Measurements from ENCODE around the gene PCDHA9. TPM values are rescaled to one million over a fixed set of nuclear protein-coding genes. Genes with fewer than 3 reads are reported as not detected.
"Not testable (repeated sequence)": the region's sequence is repeated elsewhere in the genome, so short reads cannot be mapped to it uniquely, and the experiment has no call there.

PCDHA9 gene
- total RNA-seq, 1 experiment from 2014 or later = 0.55 TPM

DNA sequence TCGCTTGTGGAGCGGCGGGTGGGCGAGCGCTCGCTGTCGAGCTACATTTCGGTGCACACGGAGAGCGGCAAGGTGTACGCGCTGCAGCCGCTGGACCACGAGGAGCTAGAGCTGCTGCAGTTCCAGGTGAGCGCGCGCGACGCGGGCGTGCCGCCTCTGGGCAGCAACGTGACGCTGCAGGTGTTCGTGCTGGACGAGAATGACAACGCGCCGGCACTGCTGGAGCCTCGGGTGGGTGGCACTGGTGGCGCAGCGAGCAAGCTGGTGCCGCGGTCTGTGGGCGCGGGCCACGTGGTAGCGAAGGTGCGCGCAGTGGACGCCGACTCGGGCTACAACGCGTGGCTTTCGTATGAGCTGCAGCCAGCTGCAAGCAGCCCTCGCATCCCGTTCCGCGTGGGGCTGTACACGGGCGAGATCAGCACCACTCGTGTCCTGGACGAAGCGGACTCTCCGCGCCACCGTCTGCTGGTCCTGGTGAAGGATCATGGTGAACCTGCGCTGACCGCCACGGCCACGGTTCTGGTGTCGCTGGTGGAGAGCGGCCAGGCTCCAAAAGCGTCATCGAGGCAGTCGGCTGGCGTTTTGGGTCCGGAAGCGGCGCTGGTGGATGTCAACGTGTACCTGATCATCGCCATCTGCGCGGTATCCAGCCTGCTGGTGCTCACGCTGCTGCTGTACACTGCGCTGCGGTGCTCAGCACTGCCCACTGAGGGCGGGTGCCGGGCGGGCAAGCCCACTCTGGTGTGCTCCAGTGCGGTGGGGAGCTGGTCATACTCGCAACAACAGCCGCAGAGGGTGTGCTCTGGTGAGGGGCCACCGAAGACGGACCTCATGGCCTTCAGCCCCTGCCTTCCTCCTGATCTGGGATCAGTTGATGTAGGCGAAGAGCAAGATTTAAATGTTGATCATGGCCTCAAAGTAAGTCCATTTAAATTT is 5.1 kb upstream of the PCDHA9 start:
- WGBS (ENCODE audit: extremely low coverage, insufficient read length, low lambda C conversion rate) = no CpG with 5 or more reads among the region's 87 CpGs
- H2AK5ac ChIP-seq (ENCODE audit: insufficient read length, low read length) = no peak overlapping the region
- H4K8ac ChIP-seq (replicated peaks; ENCODE audit: insufficient read length, low read depth, low read length) = no peak overlapping the region
- H3K36me3 Mint-ChIP-seq (ENCODE audit: insufficient read depth in 1 of 3, low read depth in 3 of 3) = peaks cover 6 to 24% (median 8%) of the 10 kb centered on the region in 3 experiments; a peak in 6 of 7 replicates
- no peak overlapping the region for H2AFZ ChIP-seq (ENCODE audit: low read length)
- H3K23ac ChIP-seq (ENCODE audit: insufficient read length, low read depth, low read length) = no peak overlapping the region
- no peaks in the 10 kb centered on the region; the same call in 1 of the 2 replicates for H3K27me3 Mint-ChIP-seq (ENCODE audit: low read depth)
- H3K27me3 ChIP-seq (ENCODE audit: insufficient read depth, low read length) = no peaks in the 10 kb centered on the region
- H3K18ac ChIP-seq (ENCODE audit: insufficient read length, low read depth, low read length) = no peak overlapping the region
- no peaks in the 10 kb centered on the region for H3K4me1 ChIP-seq (ENCODE audit: insufficient read depth, low read length)
- H3T11ph ChIP-seq (ENCODE audit: low read length) = no peak overlapping the region
- H3K23me2 ChIP-seq (ENCODE audit: insufficient read length, low read depth, low read length, poor library complexity, severe bottlenecking) = no peaks in the 10 kb centered on the region
- no peaks in the 10 kb centered on the region for H3K79me1 ChIP-seq (ENCODE audit: insufficient read depth, low read depth, low read length, poor library complexity, severe bottlenecking)
- no peaks in the 10 kb centered on the region for H3K9me3 ChIP-seq (ENCODE audit: control insufficient read depth, low read depth, low read length)
- no peak overlapping the region; the same call in 1 of the 2 replicates for H3K14ac ChIP-seq (ENCODE audit: insufficient read depth, low read length)
- no peak overlapping the region for H3K27ac ChIP-seq (ENCODE audit: insufficient read length, low read depth, low read length)
- H2BK12ac ChIP-seq (ENCODE audit: insufficient read length, low read depth, low read length) = no peak overlapping the region
- no peak overlapping the region for H3K56ac ChIP-seq (ENCODE audit: insufficient read length, low read depth, low read length)
- no peaks in the 10 kb centered on the region for H3K79me2 ChIP-seq (ENCODE audit: insufficient read depth, low read length)
- no peak overlapping the region for H4K5ac ChIP-seq (ENCODE audit: insufficient read length, low read depth, low read length)
- no peaks in the 10 kb centered on the region for H4K20me1 ChIP-seq (ENCODE audit: control insufficient read depth, insufficient read depth, insufficient read length)
- TF ChIP-seq, protein P1, sequence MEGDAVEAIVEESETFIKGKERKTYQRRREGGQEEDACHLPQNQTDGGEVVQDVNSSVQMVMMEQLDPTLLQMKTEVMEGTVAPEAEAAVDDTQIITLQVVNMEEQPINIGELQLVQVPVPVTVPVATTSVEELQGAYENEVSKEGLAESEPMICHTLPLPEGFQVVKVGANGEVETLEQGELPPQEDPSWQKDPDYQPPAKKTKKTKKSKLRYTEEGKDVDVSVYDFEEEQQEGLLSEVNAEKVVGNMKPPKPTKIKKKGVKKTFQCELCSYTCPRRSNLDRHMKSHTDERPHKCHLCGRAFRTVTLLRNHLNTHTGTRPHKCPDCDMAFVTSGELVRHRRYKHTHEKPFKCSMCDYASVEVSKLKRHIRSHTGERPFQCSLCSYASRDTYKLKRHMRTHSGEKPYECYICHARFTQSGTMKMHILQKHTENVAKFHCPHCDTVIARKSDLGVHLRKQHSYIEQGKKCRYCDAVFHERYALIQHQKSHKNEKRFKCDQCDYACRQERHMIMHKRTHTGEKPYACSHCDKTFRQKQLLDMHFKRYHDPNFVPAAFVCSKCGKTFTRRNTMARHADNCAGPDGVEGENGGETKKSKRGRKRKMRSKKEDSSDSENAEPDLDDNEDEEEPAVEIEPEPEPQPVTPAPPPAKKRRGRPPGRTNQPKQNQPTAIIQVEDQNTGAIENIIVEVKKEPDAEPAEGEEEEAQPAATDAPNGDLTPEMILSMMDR (conservative IDR thresholded peaks at IDR 0.05) = no peak
- 0 out of 4 replicates have a peak, but pooled peaks cover 0 to 2% of the 10 kb centered on the region in 2 experiments for H3K4me1 Mint-ChIP-seq
- no peak overlapping the region for H2BK120ac ChIP-seq (ENCODE audit: low read depth, low read length, poor library complexity, severe bottlenecking)
- H3K27ac Mint-ChIP-seq = no peak overlapping the region; a peak in 1 of 7 replicates
- no peak overlapping the region for H3K4me2 ChIP-seq (ENCODE audit: insufficient read depth, insufficient read length, low read length)
- H3K4me3 Mint-ChIP-seq = no peak overlapping the region
- H3K9me3 Mint-ChIP-seq = peaks cover 2 to 5% of the 10 kb centered on the region in 2 experiments; a peak in 4 of 5 replicates
- H3K9ac ChIP-seq (ENCODE audit: extremely low read depth, insufficient read length, low read length) = no peak overlapping the region
- no peak for DNase-seq
- H3K4ac ChIP-seq (ENCODE audit: low read depth, low read length) = no peak overlapping the region
- no peak overlapping the region for H2BK20ac ChIP-seq (ENCODE audit: low read depth, low read length, poor library complexity, severe bottlenecking)
- no peak overlapping the region for H2BK5ac ChIP-seq (ENCODE audit: insufficient read length, low read length)
- H2BK15ac ChIP-seq (ENCODE audit: low read depth, low read length) = no peak overlapping the region
- H4K91ac ChIP-seq (ENCODE audit: insufficient read length, low read depth, low read length) = no peak overlapping the region

DNA sequence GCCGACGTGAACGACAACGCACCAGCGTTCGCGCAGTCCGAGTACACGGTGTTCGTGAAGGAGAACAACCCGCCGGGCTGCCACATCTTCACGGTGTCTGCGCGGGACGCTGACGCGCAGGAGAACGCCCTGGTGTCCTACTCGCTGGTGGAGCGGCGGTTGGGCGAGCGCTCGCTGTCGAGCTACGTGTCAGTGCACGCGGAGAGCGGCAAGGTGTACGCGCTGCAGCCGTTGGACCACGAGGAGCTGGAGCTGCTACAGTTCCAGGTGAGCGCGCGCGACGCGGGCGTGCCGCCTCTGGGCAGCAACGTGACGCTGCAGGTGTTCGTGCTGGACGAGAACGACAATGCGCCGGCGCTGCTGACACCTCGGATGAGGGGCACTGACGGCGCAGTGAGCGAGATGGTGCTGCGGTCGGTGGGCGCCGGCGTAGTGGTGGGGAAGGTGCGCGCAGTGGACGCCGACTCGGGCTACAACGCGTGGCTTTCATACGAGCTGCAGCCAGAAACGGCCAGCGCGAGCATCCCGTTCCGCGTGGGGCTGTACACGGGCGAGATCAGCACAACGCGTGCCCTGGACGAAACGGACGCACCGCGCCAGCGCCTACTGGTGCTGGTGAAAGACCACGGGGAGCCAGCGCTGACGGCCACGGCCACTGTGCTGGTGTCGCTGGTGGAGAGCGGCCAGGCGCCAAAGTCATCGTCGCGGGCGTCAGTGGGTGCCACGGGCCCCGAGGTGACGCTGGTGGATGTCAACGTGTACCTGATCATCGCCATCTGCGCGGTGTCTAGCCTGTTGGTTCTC is 1.9 kb downstream of the PCDHA9 start:
- H2BK15ac ChIP-seq (ENCODE audit: low read depth, low read length); H3K27me3 ChIP-seq (ENCODE audit: insufficient read depth, low read length); H4K8ac ChIP-seq (replicated peaks; ENCODE audit: insufficient read length, low read depth, low read length); H3K79me2 ChIP-seq (ENCODE audit: insufficient read depth, low read length); H4K5ac ChIP-seq (ENCODE audit: insufficient read length, low read depth, low read length); H3K23me2 ChIP-seq (ENCODE audit: insufficient read length, low read depth, low read length, poor library complexity, severe bottlenecking); H3K23ac ChIP-seq (ENCODE audit: insufficient read length, low read depth, low read length); H2BK120ac ChIP-seq (ENCODE audit: low read depth, low read length, poor library complexity, severe bottlenecking); H3K79me1 ChIP-seq (ENCODE audit: insufficient read depth, low read depth, low read length, poor library complexity, severe bottlenecking); H2AK5ac ChIP-seq (ENCODE audit: insufficient read length, low read length); H3K4me2 ChIP-seq (ENCODE audit: insufficient read depth, insufficient read length, low read length); H3K9ac ChIP-seq (ENCODE audit: extremely low read depth, insufficient read length, low read length); H3K27ac ChIP-seq (ENCODE audit: insufficient read length, low read depth, low read length); H4K91ac ChIP-seq (ENCODE audit: insufficient read length, low read depth, low read length); H3K9me3 ChIP-seq (ENCODE audit: control insufficient read depth, low read depth, low read length); H3K27ac Mint-ChIP-seq; H3K4me1 ChIP-seq (ENCODE audit: insufficient read depth, low read length); H3K4me3 Mint-ChIP-seq; H2AFZ ChIP-seq (ENCODE audit: low read length); H3K27me3 Mint-ChIP-seq (ENCODE audit: low read depth); H3K56ac ChIP-seq (ENCODE audit: insufficient read length, low read depth, low read length); H3K4me1 Mint-ChIP-seq; H2BK5ac ChIP-seq (ENCODE audit: insufficient read length, low read length); DNase-seq; H4K20me1 ChIP-seq (ENCODE audit: control insufficient read depth, insufficient read depth, insufficient read length); H3K14ac ChIP-seq (ENCODE audit: insufficient read depth, low read length); H2BK12ac ChIP-seq (ENCODE audit: insufficient read length, low read depth, low read length); H3K9me3 Mint-ChIP-seq; H3K18ac ChIP-seq (ENCODE audit: insufficient read length, low read depth, low read length); H3T11ph ChIP-seq (ENCODE audit: low read length); H3K4ac ChIP-seq (ENCODE audit: low read depth, low read length); H2BK20ac ChIP-seq (ENCODE audit: low read depth, low read length, poor library complexity, severe bottlenecking): not testable (repeated sequence)
- WGBS (ENCODE audit: extremely low coverage, insufficient read length, low lambda C conversion rate) = no CpG with 5 or more reads among the region's 101 CpGs
- peaks cover 2 to 26% (median 5%) of the 10 kb centered on the region in 3 experiments; a peak in 6 of 7 replicates for H3K36me3 Mint-ChIP-seq (ENCODE audit: insufficient read depth in 1 of 3, low read depth in 3 of 3)

Measured in H9 (cell line).